ENCODE results near the gene TPRN. TPM values are rescaled to one million over a fixed set of nuclear protein-coding genes. Genes with fewer than 3 reads are reported as not detected.

The TPRN gene
- total and polyA plus RNA-seq, 2 of the 4 experiments (the other 2 are of a cell fraction): 1.8 to 5.3 TPM

GRCh38 chr9:137198051-137198901 lies 2.3 kb downstream of the TPRN start (continued):
- TF ChIP-seq MXI1 (IDR thresholded peaks at IDR 0.05; ENCODE audit: borderline replicate concordance, low read depth, low read length) (no peak), MAFK (IDR thresholded peaks at IDR 0.05; ENCODE audit: low read depth, low read length) (no peak)

DNA sequence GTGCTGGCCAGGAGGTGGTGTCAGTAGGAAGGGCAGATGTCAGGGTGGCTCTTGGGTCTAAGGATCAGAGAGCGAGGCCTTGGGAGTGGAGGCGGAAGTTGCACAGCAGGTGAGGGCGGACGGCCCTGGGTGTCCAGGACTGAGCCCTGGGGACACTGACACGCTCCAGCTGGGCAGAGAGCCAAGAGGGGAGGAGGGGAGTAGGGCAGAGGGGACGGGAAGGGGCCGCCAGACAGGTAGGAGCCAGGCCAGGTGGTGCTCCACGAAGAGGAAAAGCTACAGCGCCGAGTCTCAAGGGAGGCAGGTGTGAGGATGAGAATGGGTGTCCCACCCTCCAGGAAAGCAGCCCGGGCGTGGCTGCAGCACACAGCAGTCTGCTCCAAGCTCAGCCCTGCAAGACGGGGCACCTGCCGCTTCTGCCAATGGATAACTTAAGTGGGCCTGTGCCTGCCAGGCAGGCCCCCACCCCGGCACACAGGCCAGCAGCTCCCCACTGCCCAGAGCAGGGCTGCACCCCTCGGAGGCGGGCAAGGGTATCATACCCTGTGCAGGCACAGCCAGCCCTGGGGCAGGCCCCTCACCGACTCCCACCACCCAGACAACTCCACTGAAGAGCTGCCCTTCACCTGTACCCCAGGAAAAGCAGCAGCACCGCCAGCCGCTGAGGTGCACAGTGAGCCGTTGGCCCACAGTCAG lies 4.9 kb downstream of the TPRN start:
- Histone ChIP-seq H3K9me3 (ENCODE audit: control insufficient read depth, insufficient read depth, low read length) (no peaks in the 10 kb centered on the region), H2AK5ac (ENCODE audit: low read depth, low read length) (no peak overlapping the region), H3K56ac (ENCODE audit: extremely low read depth, insufficient read depth, low read length) (no peak overlapping the region), H3K18ac (ENCODE audit: low read depth, low read length) (no peak overlapping the region), H2AK9ac (replicated peaks; ENCODE audit: low read depth, low read length, poor library complexity) (no peak overlapping the region), H2BK20ac (ENCODE audit: low read depth, low read length) (no peak overlapping the region), H3K9ac (ENCODE audit: low read depth, low read length) (no peak overlapping the region), H2AFZ (replicated peaks; ENCODE audit: low read length, poor library complexity) (no peak overlapping the region), H2BK120ac (ENCODE audit: low read depth, low read length) (no peak overlapping the region), H4K8ac (ENCODE audit: low read depth in 2 of 2, low read length in 2 of 2) (no peak overlapping the region), H3K27ac (ENCODE audit: insufficient read depth, low read length) (no peak overlapping the region), H3K27me3 (ENCODE audit: control insufficient read depth, insufficient read depth, low read length) (no peaks in the 10 kb centered on the region), H4K5ac (ENCODE audit: low read depth, low read length) (no peak overlapping the region), H3K4me3 (ENCODE audit: insufficient read depth, low read depth, low read length) (no peak overlapping the region), H3K9me1 (ENCODE audit: insufficient read depth, low read length) (no peaks in the 10 kb centered on the region), H3K4me2 (ENCODE audit: low read depth, low read length) (no peak overlapping the region), H3K14ac (replicated peaks; ENCODE audit: low read depth, low read length) (no peak overlapping the region), H3K79me1 (ENCODE audit: low read depth in 1 of 2, low read length in 2 of 2) (peaks cover 7 to 70% of the 10 kb centered on the region in 2 experiments), H3K4me1 (ENCODE audit: control insufficient read depth, insufficient read depth, low read length) (peaks cover 15% of the 10 kb centered on the region), H3K23ac (ENCODE audit: low read depth, low read length) (no peak overlapping the region), H2BK5ac (ENCODE audit: low read depth, low read length, poor library complexity, severe bottlenecking) (no peak overlapping the region), H4K20me1 (ENCODE audit: insufficient read depth, low read length) (peaks cover 39% of the 10 kb centered on the region), H2BK15ac (ENCODE audit: low read depth, low read length) (no peak overlapping the region), H3K4ac (ENCODE audit: low read depth, low read length) (no peak overlapping the region), H3K36me3 (ENCODE audit: control insufficient read depth, insufficient read depth, low read length) (peaks cover 18% of the 10 kb centered on the region), H4K91ac (ENCODE audit: insufficient read depth, low read depth, low read length) (no peak overlapping the region)
- ChIA-PET POLR2A (ENCODE audit: unreplicated experiment) (no interaction called here), CTCF (interaction anchor here (1.0 kb wide), 1 partner anchor 31 kb away, joined by 3 read pairs; the partner anchor contains the start of gene RNF224)
- no TSS peak for BruUV-seq (replicated peaks)
- dilution Hi-C loops (cut with HindIII; ENCODE audit: low sequenced_read_pairs, unreplicated experiment): no loop called here
- DNase-seq: no peak
- 87% methylated on average over 16 of the region's 21 CpGs; no CpG with 5 or more reads in 1 of the 2 experiments for WGBS, 2 experiments (ENCODE audit: extremely low coverage in 2 of 2, insufficient read length in 1 of 2)
- ATAC-seq (ENCODE audit: low read depth): no peak
- no peak for TF ChIP-seq USF2 (IDR thresholded peaks at IDR 0.05; ENCODE audit: low read depth, low read length)
- no peak for TF ChIP-seq FOS (IDR thresholded peaks at IDR 0.05; ENCODE audit: low read depth, low read length)
- no peak for TF ChIP-seq BHLHE40 (IDR thresholded peaks at IDR 0.05; ENCODE audit: low read depth, low read length)
- no peak for TF ChIP-seq NFE2L2 (IDR thresholded peaks at IDR 0.05; ENCODE audit: low read depth, low read length)
- TF ChIP-seq MAZ (IDR thresholded peaks at IDR 0.05; ENCODE audit: borderline replicate concordance, low read depth, low read length): no peak
- TF ChIP-seq RCOR1 (IDR thresholded peaks at IDR 0.05; ENCODE audit: insufficient replicate concordance, low read length): no peak
- no peak for TF ChIP-seq MXI1 (IDR thresholded peaks at IDR 0.05; ENCODE audit: borderline replicate concordance, low read depth, low read length)
- TF ChIP-seq SMC3 (IDR thresholded peaks at IDR 0.05; ENCODE audit: low read depth, low read length): no peak
- no peak for TF ChIP-seq CTCF (conservative IDR thresholded peaks at IDR 0.05; ENCODE audit: low read depth, low read length)
- TF ChIP-seq RFX5 (IDR thresholded peaks at IDR 0.05; ENCODE audit: low read depth, low read length): no peak
- intact Hi-C loops (cut with micrococcal nuclease): no loop called here
- in situ Hi-C loops (cut with MboI; ENCODE audit: low sequenced_read_pairs): no loop called here
